ENCODE measurements around the gene TSPAN4.

- no peak for TF ChIP-seq ZNF274 (IDR thresholded peaks at IDR 0.05; ENCODE audit: low read depth, low read length)
- TF ChIP-seq SUZ12 (IDR thresholded peaks at IDR 0.05; ENCODE audit: extremely low read depth, insufficient read depth, insufficient read length) = no peak
Observed at GRCh38 chr11:864898-865297, 22.2 kb downstream of the TSPAN4 start.

Data from NT2/D1 (cell line).